Coronary artery (tissue), 2 donors: ENCODE measurements around the gene TRABD2B.

Source experiments
- DNase-seq: peaks from one replicate; pipeline ENCODE4 v3.0.0-alpha.2; 2017; ENCODE audit warnings: low spot score
- H3K27ac ChIP-seq, 2 donors: fragments of 200-600 bp; sonication (generic); one replicate each; pipeline ENCODE4 v1.5.1; 2016 to 2019
- H3K4me3 ChIP-seq: fragments of 200-600 bp; sonication (generic); 2 replicates; pipeline ENCODE4 v1.5.1; 2016; ENCODE audit warnings: mild to moderate bottlenecking, moderate library complexity
- TF ChIP-seq, protein P1 (sequence below): fragments of 200-600 bp; sonication (generic); IDR thresholded peaks from one replicate; pipeline ENCODE4 v1.5.1; 2019; ENCODE audit warnings: antibody characterized with exemption

Gene TRABD2B

DNA sequence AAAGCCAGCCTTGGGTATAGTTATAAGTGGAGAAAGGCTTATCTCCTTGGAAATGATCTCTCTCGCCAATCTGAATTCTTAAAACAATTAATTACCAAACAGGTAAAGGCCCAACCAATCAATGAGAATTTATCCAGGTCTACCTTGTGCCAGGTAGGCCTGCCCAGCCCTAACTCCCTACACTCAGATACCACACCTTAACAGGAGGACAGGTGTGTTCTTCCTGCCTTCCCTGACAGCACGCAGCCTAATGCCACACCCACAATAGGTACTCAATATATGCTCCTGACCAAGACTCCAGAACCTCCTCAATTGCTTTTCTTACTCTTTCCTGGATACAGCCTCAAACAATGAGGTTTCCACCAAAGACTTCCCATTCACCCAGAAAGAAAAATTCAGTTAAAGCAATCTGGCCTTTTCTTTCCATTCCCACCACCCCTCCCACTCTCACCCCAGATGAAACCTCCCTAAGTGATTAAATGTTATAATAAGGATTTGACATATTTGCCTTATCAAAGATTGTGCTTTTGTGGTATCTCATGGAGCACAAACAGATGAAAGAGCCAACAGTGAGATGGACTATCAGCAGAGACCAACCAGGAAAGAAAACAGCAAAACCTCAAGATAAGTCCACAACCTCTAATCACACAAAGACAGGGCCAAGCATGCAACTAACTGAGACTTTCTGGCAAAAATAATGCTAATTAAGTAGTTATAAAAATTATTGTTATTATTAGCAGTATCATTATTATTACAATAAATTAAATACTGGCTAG, 25.6 kb downstream of the TRABD2B start:
- TF ChIP-seq, protein P1, sequence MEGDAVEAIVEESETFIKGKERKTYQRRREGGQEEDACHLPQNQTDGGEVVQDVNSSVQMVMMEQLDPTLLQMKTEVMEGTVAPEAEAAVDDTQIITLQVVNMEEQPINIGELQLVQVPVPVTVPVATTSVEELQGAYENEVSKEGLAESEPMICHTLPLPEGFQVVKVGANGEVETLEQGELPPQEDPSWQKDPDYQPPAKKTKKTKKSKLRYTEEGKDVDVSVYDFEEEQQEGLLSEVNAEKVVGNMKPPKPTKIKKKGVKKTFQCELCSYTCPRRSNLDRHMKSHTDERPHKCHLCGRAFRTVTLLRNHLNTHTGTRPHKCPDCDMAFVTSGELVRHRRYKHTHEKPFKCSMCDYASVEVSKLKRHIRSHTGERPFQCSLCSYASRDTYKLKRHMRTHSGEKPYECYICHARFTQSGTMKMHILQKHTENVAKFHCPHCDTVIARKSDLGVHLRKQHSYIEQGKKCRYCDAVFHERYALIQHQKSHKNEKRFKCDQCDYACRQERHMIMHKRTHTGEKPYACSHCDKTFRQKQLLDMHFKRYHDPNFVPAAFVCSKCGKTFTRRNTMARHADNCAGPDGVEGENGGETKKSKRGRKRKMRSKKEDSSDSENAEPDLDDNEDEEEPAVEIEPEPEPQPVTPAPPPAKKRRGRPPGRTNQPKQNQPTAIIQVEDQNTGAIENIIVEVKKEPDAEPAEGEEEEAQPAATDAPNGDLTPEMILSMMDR: no peak
- no peak overlapping the region for H3K4me3 ChIP-seq
- H3K27ac ChIP-seq: peak overlapping the region in 1 of 2 donors; percentile 49
- no peak for DNase-seq

DNA sequence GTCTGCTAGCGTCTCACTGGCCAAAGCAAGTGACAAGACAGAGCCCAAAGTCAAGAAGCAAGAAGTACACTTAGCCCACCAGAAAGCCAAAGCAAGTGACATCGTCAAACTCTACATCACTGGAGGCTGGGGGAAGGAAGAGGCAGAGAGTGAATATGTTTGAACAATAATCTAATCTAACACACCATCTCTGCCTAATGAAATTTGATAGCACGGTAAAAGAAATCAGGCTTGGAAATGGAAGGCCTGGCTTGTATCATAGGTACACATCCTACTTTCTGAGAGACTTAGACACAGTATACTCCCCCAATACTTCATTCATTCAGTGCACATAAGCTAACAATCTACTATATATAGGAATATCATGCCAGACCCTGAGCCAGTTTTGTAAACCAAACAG, 26.3 kb downstream of the TRABD2B start:
- Histone ChIP-seq H3K27ac (peak overlapping the region in 1 of 2 donors; percentile 49), H3K4me3 (no peak overlapping the region)
- no peak for DNase-seq
- TF ChIP-seq, protein P1: no peak

DNA sequence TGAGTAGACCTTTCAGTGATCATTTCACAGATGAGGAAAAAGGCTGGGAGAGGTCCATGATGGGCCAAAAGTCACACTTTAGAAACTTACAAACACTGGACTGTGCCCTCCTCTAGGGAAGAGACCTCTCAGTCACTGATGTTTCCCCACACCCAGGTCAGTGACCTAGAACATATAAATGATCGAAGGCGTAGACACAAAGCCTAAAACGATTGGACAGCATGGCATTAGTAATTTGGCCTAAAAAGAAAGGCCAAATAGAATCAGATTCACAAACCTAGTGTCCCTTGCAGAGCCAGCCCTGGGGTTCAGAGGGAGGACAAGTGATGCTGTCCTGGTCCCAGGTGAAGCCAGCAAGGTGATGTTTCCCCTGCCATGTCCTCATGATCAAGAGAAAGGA, 27.7 kb downstream of the TRABD2B start:
- Histone ChIP-seq H3K27ac (peak overlapping the region in 1 of 2 donors; percentile 21), H3K4me3 (no peak overlapping the region)
- TF ChIP-seq, protein P1: no peak
- no peak for DNase-seq

DNA sequence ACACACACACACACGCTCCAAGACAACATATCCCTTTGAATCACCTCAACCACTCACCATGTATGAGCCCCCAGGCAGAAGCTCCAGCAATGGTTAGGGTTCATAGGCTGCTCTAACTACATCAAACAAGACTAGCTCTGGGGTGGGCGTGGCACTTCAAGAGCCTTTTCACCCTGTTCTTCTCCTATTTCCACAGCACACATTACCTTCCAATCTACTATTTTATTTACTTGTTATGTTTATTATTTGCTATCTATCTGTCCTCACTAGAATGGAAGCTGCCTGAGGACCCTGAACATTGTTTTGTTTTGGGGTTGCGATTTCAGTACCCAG, 28.7 kb downstream of the TRABD2B start:
- no peak overlapping the region for H3K4me3 ChIP-seq
- TF ChIP-seq, protein P1: no peak
- no peak overlapping the region for H3K27ac ChIP-seq
- DNase-seq: no peak

DNA sequence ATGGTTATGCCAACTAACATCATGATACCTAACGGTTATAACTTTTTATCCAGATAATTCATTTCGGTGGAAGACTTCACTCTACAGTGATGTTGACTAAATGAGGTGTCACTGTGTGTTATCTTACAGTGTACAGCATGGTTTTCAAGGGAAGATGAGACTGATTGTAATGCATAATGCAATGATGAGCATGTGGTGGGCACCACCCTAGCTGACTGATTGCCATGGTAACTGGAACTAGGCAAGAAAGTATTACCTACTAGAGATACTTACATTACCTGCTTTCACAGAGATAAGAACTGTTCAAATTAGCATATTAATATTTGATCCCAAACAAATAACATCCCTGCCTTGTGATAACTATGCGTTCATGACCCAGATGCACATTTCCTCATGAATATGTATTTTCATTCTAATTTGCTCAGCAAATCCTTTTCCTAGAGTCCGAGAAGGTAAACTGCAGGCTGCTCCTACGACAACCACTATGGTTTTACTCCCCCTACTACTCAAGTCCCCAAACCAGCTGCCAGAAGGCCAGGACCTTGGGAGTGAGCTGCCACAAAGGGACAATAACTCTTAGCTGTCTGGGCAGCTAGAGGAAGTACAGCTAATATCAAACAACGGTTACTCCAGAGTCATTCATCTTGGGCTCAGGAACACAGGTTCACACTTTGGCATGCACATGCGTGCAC, 29.2 kb downstream of the TRABD2B start:
- TF ChIP-seq, protein P1: no peak
- Histone ChIP-seq H3K4me3 (no peak overlapping the region), H3K27ac (peak overlapping the region in 1 of 2 donors; percentile 17)
- DNase-seq: no peak

DNA sequence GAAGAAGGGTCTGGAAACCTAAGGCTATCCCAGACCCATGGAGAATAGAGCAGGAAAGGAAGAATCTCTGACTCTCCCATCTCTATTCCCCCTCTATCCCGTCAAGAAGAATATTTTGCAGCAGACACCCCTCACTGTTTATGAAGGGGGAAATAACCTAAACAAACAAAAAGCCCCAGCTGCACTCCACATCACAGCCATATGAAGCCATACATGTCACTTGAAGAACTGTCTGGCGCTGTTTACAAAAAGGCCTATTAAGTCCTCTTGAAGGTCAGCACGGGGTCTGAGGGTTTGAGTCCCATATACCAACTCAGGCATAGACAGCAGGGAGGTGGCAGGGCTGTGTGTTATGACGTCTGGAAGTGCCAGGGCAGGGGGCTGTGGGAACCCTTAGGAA, 31.4 kb downstream of the TRABD2B start:
- no peak overlapping the region for H3K4me3 ChIP-seq
- TF ChIP-seq, protein P1: no peak
- DNase-seq: no peak
- H3K27ac ChIP-seq: peak overlapping the region in 1 of 2 donors; percentile 71

DNA sequence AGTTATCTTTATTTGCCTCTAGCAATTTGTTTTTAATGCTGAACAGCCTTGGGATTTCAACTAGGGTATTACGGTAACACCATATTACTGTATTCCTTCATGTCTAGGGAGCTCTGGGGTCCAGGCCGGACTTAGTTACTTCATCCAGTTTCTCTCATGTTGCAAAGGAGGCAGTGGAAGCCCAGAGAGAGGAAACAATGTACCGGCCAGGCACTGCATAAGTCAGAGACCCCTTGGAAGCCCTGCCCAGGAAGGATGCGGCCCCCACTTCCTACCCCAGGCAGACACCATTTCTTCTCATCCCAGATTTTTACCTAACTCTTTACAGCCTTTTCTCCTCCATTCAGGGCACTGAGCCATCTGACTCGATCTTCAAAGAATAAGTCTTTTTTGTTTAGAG, 32.5 kb downstream of the TRABD2B start:
- no peak for DNase-seq
- H3K4me3 ChIP-seq: no peak overlapping the region
- TF ChIP-seq, protein P1: no peak
- H3K27ac ChIP-seq: peak overlapping the region; percentile 75 to 88
